GM12878 (cell line): Measurements from ENCODE around the gene MDM1. TPM values are rescaled to one million over a fixed set of nuclear protein-coding genes. Genes with fewer than 3 reads are reported as not detected.

ENCODE experiments used
- ATAC-seq: fragments of 200-7000 bp; cut with Tn5 transposase; 3 replicates; pipeline ENCODE4 v1.9.1; 2020; ENCODE audit warnings: mild to moderate bottlenecking, moderate library complexity
- BruUV-seq: library from RNA; stranded (reverse); fragments of 400-500 nt; replicated peaks from 2 replicates; lab custom pipeline; 2021; lab: Mats Ljungman, UMichigan
- CTCF ChIA-PET: fragments of 300-600 bp; sonication (Branson Sonifier 250); formaldehyde crosslinking; extraction: SDS; loops from one replicate; lab custom pipeline; 2021; ENCODE audit warnings: inconsistent platforms; lab: Yijun Ruan, JAX
- POLR2A ChIA-PET: fragments of 350-600 bp; formaldehyde crosslinking; extraction: SDS; loops from one replicate; lab custom pipeline; 2021; ENCODE audit warnings: inconsistent platforms; lab: Charles Lee
- RAD21 ChIA-PET: fragments of 300-600 bp; sonication (Branson Sonifier 250); formaldehyde crosslinking; loops from one replicate; lab custom pipeline; 2023; ENCODE audit warnings: antibody characterized with exemption; ENCODE audit not compliant: unreplicated experiment; lab: Charles Lee
- SMC1A ChIA-PET: fragments of 300-600 bp; sonication (Branson Sonifier 250); formaldehyde crosslinking; loops from one replicate; lab custom pipeline; 2023; ENCODE audit not compliant: unreplicated experiment, uncharacterized antibody; lab: Charles Lee
- DNase-seq: peaks from one replicate; pipeline ENCODE4 v3.0.0-alpha.2; 2011; ENCODE audit warnings: low read depth, low spot score
- FAIRE-seq: peaks from 3 replicates; lab custom pipeline; 2011; peaks lifted over from hg19 to GRCh38; lab: Jason Lieb, UNC
- H2AFZ ChIP-seq: 2 replicates; pipeline ENCODE4 v1.6.0; 2011; ENCODE audit warnings: low read depth, low read length, control low read depth; ENCODE audit not compliant: control insufficient read depth
- H3K27ac ChIP-seq: 2 replicates; pipeline ENCODE4 v1.5.1; 2011; ENCODE audit warnings: control low read depth; ENCODE audit not compliant: control insufficient read depth, insufficient read depth
- H3K27me3 ChIP-seq, 2 experiments: replicated peaks in 1 of 2; 2 replicates each; pipeline versions ENCODE4 v1.6.0 to v1.6.1; 2011; ENCODE audit warnings: low read length in 1 of 2; ENCODE audit not compliant: control insufficient read depth in 2 of 2, insufficient read depth in 2 of 2
- H3K36me3 ChIP-seq, 2 experiments: 2 replicates each; pipeline ENCODE4 v1.5.1; 2011; ENCODE audit warnings: low read length in 1 of 2; ENCODE audit not compliant: control insufficient read depth in 2 of 2, insufficient read depth in 2 of 2
- H3K4me1 ChIP-seq: 2 replicates; pipeline ENCODE4 v1.6.1; 2011; ENCODE audit warnings: mild to moderate bottlenecking, low read length, moderate library complexity, mixed read lengths; ENCODE audit not compliant: control insufficient read depth, insufficient read depth
- H3K4me2 ChIP-seq: 2 replicates; pipeline ENCODE4 v1.6.0; 2011; ENCODE audit warnings: control low read depth; ENCODE audit not compliant: control insufficient read depth, insufficient read depth
- H3K4me3 ChIP-seq: fragments of 200-600 bp; sonication (generic); 2 replicates; pipeline ENCODE4 v1.5.1; 2016
- H3K79me2 ChIP-seq: 2 replicates; pipeline ENCODE4 v1.6.0; 2011; ENCODE audit warnings: low read length; ENCODE audit not compliant: control insufficient read depth, insufficient read depth
- H3K9ac ChIP-seq: 2 replicates; pipeline ENCODE4 v1.8.0; 2011; ENCODE audit warnings: low read length, control low read depth, mixed read lengths; ENCODE audit not compliant: control insufficient read depth, insufficient read depth
- H3K9me3 ChIP-seq: replicated peaks from 3 replicates; pipeline ENCODE4 v1.5.1; 2011; ENCODE audit warnings: mild to moderate bottlenecking, low read length; ENCODE audit not compliant: control insufficient read depth, insufficient read depth
- H4K20me1 ChIP-seq: 2 replicates; pipeline ENCODE4 v1.6.0; 2011; ENCODE audit not compliant: control insufficient read depth, insufficient read depth
- CBX5 ChIP-seq: sonication (generic); IDR thresholded peaks from 2 replicates; pipeline ENCODE4 v1.6.1; 2016; ENCODE audit warnings: low read depth, moderate library complexity, mild to moderate bottlenecking, inconsistent platforms
- EP300 ChIP-seq, 2 experiments: fragments of 150-350 bp in 1 of 2; IDR thresholded peaks; 2 replicates each; pipeline ENCODE4 v1.6.1; 2011 to 2012; ENCODE audit warnings: low read depth in 2 of 2, low read length in 2 of 2, borderline replicate concordance in 1 of 2, improper control_type of control experiment in 1 of 2, inconsistent platforms in 1 of 2; ENCODE audit not compliant: control insufficient read depth in 1 of 2
- EZH2 ChIP-seq: IDR thresholded peaks from 2 replicates; pipeline ENCODE4 v1.6.1; 2012; ENCODE audit warnings: low read depth, mild to moderate bottlenecking, control low read depth, inconsistent platforms, low read length, borderline replicate concordance; ENCODE audit not compliant: control insufficient read depth
- HCFC1 ChIP-seq: fragments of 150-350 bp; IDR thresholded peaks from 2 replicates; pipeline ENCODE4 v1.6.1; 2014; ENCODE audit warnings: low read length
- JUNB ChIP-seq: IDR thresholded peaks from 2 replicates; pipeline ENCODE4 v1.6.1; 2016; ENCODE audit warnings: antibody characterized with exemption, mild to moderate bottlenecking
- LARP7 ChIP-seq: fragments of 450-650 bp; IDR thresholded peaks from 2 replicates; pipeline ENCODE4 v1.6.1; 2017; ENCODE audit warnings: mild to moderate bottlenecking
- RUNX3 ChIP-seq: IDR thresholded peaks from 2 replicates; pipeline ENCODE4 v1.6.1; 2012; ENCODE audit warnings: low read length, inconsistent platforms
- SMARCA5 ChIP-seq: fragments of 450-650 bp; IDR thresholded peaks from 2 replicates; pipeline ENCODE4 v1.6.1; 2017; ENCODE audit warnings: mild to moderate bottlenecking
- SUZ12 ChIP-seq: fragments of 200-600 bp; sonication (generic); IDR thresholded peaks from one replicate; pipeline ENCODE4 v1.6.1; 2018; ENCODE audit warnings: antibody characterized with exemption, mild to moderate bottlenecking; ENCODE audit not compliant: unreplicated experiment
- TCF3 ChIP-seq: IDR thresholded peaks from 2 replicates; pipeline ENCODE4 v1.6.1; 2012; ENCODE audit warnings: low read depth, mild to moderate bottlenecking, low read length, borderline replicate concordance; ENCODE audit not compliant: insufficient read depth
- USF2 ChIP-seq: IDR thresholded peaks from 2 replicates; pipeline ENCODE4 v1.6.1; 2011; ENCODE audit warnings: low read depth, low read length, improper control_type of control experiment, borderline replicate concordance
- ZBTB4 ChIP-seq: fragments of 450-650 bp; formaldehyde crosslinking; IDR thresholded peaks from 2 replicates; pipeline ENCODE4 v1.4.0; 2022; ENCODE audit warnings: mild to moderate bottlenecking, moderate library complexity
- WGBS: methylation state at CpG from one replicate; pipeline ENCODE4 v1.1.6; 2016; ENCODE audit warnings: low lambda C conversion rate; ENCODE audit not compliant: insufficient replicate concordance, insufficient coverage; ENCODE audit errors: missing lambda C conversion rate; 5-methylcytosine and 5-hydroxymethylcytosine counted together
- in situ Hi-C: fragments of 300-500 bp; cut with MboI; formaldehyde crosslinking; loops from 9 replicates; pipeline ENCODE4 v1.14.3; 2018; ENCODE audit warnings: mixed read lengths
- intact Hi-C: fragments of 100-400 bp; cut with micrococcal nuclease; formaldehyde crosslinking; loops from one replicate; pipeline ENCODE4 v1.14.2; 2022; ENCODE audit not compliant: unreplicated experiment
- polyA plus RNA-seq, 11 experiments: library from polyadenylated mRNA; depleted of rRNA in 4 of 11; unstranded in 6 of 11; stranded (reverse) in 5 of 11; fragments of >200 nt; fragmentation: Nextera tagmentation in 4 of 11; fragmentation: Illumina TruSeq in 1 of 11; extraction: Ambion mirVana in 4 of 11; extraction: Trizol in 1 of 11; gene quantifications; 1 replicate in 1 of 11; 2 replicates in 10 of 11; pipeline versions ENCODE4 v1.2.1 to v1.2.3, GENCODE V29; 2011 to 2016; ENCODE audit warnings: inconsistent platforms in 2 of 11, missing spikeins in 2 of 11, low read depth in 1 of 11
- total RNA-seq, 4 experiments: library from RNA; depleted of rRNA in 3 of 4; stranded (reverse); fragments of >200 nt in 3 of 4; fragmentation: Illumina TruSeq in 1 of 4; extraction: Trizol in 1 of 4; gene quantifications; 2 replicates each; pipeline versions ENCODE4 v1.2.1 to v1.2.3, GENCODE V29; 2013 to 2021

MDM1 gene
- total and polyA plus RNA-seq, 10 of the 15 experiments (the other 5 are each of a cell fraction or from before 2014, with no cell fraction given), result 10.1 to 25.3 (median 16.5) TPM

- Histone ChIP-seq H3K27ac (no peak overlapping the region), H3K9me3 (no peaks in the 10 kb centered on the region), H4K20me1 (no peaks in the 10 kb centered on the region), H3K4me3 (no peak overlapping the region), H3K79me2 (no peaks in the 10 kb centered on the region), H3K4me2 (no peak overlapping the region), H3K9ac (no peak overlapping the region), H3K4me1 (peaks cover 9% of the 10 kb centered on the region; the same call in 1 of the 2 replicates), H2AFZ (no peak overlapping the region), H3K36me3 (no peaks in the 10 kb centered on the region), H3K27me3 (no peaks in the 10 kb centered on the region)
- no TSS peak for BruUV-seq
- FAIRE-seq (no peak), ATAC-seq (no peak), DNase-seq (no peak)
- SMC1A ChIA-PET, result interaction anchor here (3.2 kb wide), 1 partner anchor 11 kb away, joined by 17 read pairs; no protein-coding TSS in a partner anchor
- CTCF ChIA-PET, result interaction anchor here (1.0 to 1.6 kb wide), 2 partner anchors 26 to 37 kb away, joined by 3 to 7 read pairs; no protein-coding TSS in a partner anchor
- 97% methylated on average over 2 of the region's 2 CpGs for WGBS
- RAD21 ChIA-PET, result no interaction called here
- POLR2A ChIA-PET, result no interaction called here
- in situ Hi-C loops, result no loop called here
- intact Hi-C loops, result loop anchor here (5.0 kb wide), 1 partner anchor 37 kb away; no protein-coding TSS in a partner anchor
- TF ChIP-seq SUZ12, result no peak
- no peak for TF ChIP-seq HCFC1
- no peak for TF ChIP-seq EZH2
- no peak for TF ChIP-seq SMARCA5
- no peak for TF ChIP-seq TCF3
- no peak for TF ChIP-seq LARP7
- TF ChIP-seq RUNX3, result no peak
- TF ChIP-seq EP300 (IDR thresholded peaks at IDR 0.05; ENCODE audit: borderline replicate concordance in 1 of 2, control insufficient read depth in 1 of 2, low read depth in 2 of 2, low read length in 2 of 2), result no peak
- TF ChIP-seq CBX5, result no peak
- TF ChIP-seq USF2, result no peak
- no peak for TF ChIP-seq JUNB
- no peak for TF ChIP-seq ZBTB4 (CRISPR knock-in tag)
Observed at GRCh38 chr12:68280240-68280639, 51.9 kb downstream of the MDM1 start.
